ENCODE data around the gene PTPRD. TPM values are rescaled to one million over a fixed set of nuclear protein-coding genes. Genes with fewer than 3 reads are reported as not detected.

Gene PTPRD
- total and polyA plus RNA-seq, 2 donors (not counting 1 experiment from before 2014, with no cell fraction given), result 0.35 to 4.8 TPM

- Histone ChIP-seq H3K9me3 (ENCODE audit: control insufficient read depth, insufficient read depth, low read depth, low read length) (no peaks in the 10 kb centered on the region), H3K79me2 (ENCODE audit: control insufficient read depth, insufficient read depth, low read length) (no peaks in the 10 kb centered on the region), H3K36me3 (ENCODE audit: control insufficient read depth, insufficient read depth, low read length) (no peaks in the 10 kb centered on the region), H3K4me1 (ENCODE audit: control insufficient read depth, extremely low read depth, insufficient read depth, low read length) (no peaks in the 10 kb centered on the region), H3K4me2 (ENCODE audit: extremely low read depth, insufficient read depth, low read length) (no peak overlapping the region), H3K9ac (ENCODE audit: insufficient read depth, low read length) (no peak overlapping the region), H3K27me3 (ENCODE audit: control insufficient read depth, insufficient read depth, low read length) (no peaks in the 10 kb centered on the region), H2AFZ (ENCODE audit: low read length) (no peak overlapping the region), H4K20me1 (ENCODE audit: control insufficient read depth, extremely low read depth, insufficient read depth, low read length) (no peaks in the 10 kb centered on the region), H3K27ac (ENCODE audit: insufficient read depth, low read length) (no peak overlapping the region), H3K4me3 (replicated peaks in 1 of 4; ENCODE audit: control extremely low read depth in 1 of 4, insufficient read depth in 1 of 4, low read depth in 3 of 4, low read length in 4 of 4) (no peak overlapping the region)
- peak; percentile 6 to 26 for DNase-seq (ENCODE audit: low read depth in 2 of 2)
- TF ChIP-seq EZH2 (IDR thresholded peaks at IDR 0.05; ENCODE audit: low read length, missing control alignments) (no peak), CTCF (conservative IDR thresholded peaks at IDR 0.05 in 1 of 2, IDR thresholded peaks at IDR 0.05 in 1 of 2; ENCODE audit: low read depth in 1 of 2, low read length in 2 of 2) (no peak)
Observed at GRCh38 chr9:8679371-8679822, 1933.4 kb downstream of the PTPRD start.

- Histone ChIP-seq H3K9ac (ENCODE audit: insufficient read depth, low read length) (no peak overlapping the region), H3K27ac (ENCODE audit: insufficient read depth, low read length) (no peak overlapping the region), H3K9me3 (ENCODE audit: control insufficient read depth, insufficient read depth, low read depth, low read length) (no peaks in the 10 kb centered on the region), H3K4me3 (replicated peaks in 1 of 4; ENCODE audit: control extremely low read depth in 1 of 4, insufficient read depth in 1 of 4, low read depth in 3 of 4, low read length in 4 of 4) (no peak overlapping the region), H4K20me1 (ENCODE audit: control insufficient read depth, extremely low read depth, insufficient read depth, low read length) (no peaks in the 10 kb centered on the region), H3K4me2 (ENCODE audit: extremely low read depth, insufficient read depth, low read length) (no peak overlapping the region), H3K36me3 (ENCODE audit: control insufficient read depth, insufficient read depth, low read length) (no peaks in the 10 kb centered on the region), H3K4me1 (ENCODE audit: control insufficient read depth, extremely low read depth, insufficient read depth, low read length) (no peaks in the 10 kb centered on the region), H3K27me3 (ENCODE audit: control insufficient read depth, insufficient read depth, low read length) (no peaks in the 10 kb centered on the region), H3K79me2 (ENCODE audit: control insufficient read depth, insufficient read depth, low read length) (no peaks in the 10 kb centered on the region), H2AFZ (ENCODE audit: low read length) (peak overlapping the region; percentile 9)
- TF ChIP-seq EZH2 (IDR thresholded peaks at IDR 0.05; ENCODE audit: low read length, missing control alignments) (no peak), CTCF (conservative IDR thresholded peaks at IDR 0.05 in 1 of 2, IDR thresholded peaks at IDR 0.05 in 1 of 2; ENCODE audit: low read depth in 1 of 2, low read length in 2 of 2) (no peak)
- no peak for DNase-seq (ENCODE audit: low read depth in 2 of 2)
Observed at GRCh38 chr9:8677741-8678140, 1935.1 kb downstream of the PTPRD start.

GRCh38 chr9:8674536-8674935 is 1938.3 kb downstream of the PTPRD start:
- TF ChIP-seq EZH2 (IDR thresholded peaks at IDR 0.05; ENCODE audit: low read length, missing control alignments) (no peak), CTCF (conservative IDR thresholded peaks at IDR 0.05 in 1 of 2, IDR thresholded peaks at IDR 0.05 in 1 of 2; ENCODE audit: low read depth in 1 of 2, low read length in 2 of 2) (no peak)
- H3K4me2 ChIP-seq (ENCODE audit: extremely low read depth, insufficient read depth, low read length), result no peak overlapping the region
- H3K4me1 ChIP-seq (ENCODE audit: control insufficient read depth, extremely low read depth, insufficient read depth, low read length), result no peaks in the 10 kb centered on the region
- H4K20me1 ChIP-seq (ENCODE audit: control insufficient read depth, extremely low read depth, insufficient read depth, low read length), result no peaks in the 10 kb centered on the region
- H2AFZ ChIP-seq (ENCODE audit: low read length), result no peak overlapping the region
- DNase-seq (ENCODE audit: low read depth in 2 of 2), result no peak
- H3K27me3 ChIP-seq (ENCODE audit: control insufficient read depth, insufficient read depth, low read length), result no peaks in the 10 kb centered on the region
- H3K9ac ChIP-seq (ENCODE audit: insufficient read depth, low read length), result no peak overlapping the region
- H3K4me3 ChIP-seq (replicated peaks in 1 of 4; ENCODE audit: control extremely low read depth in 1 of 4, insufficient read depth in 1 of 4, low read depth in 3 of 4, low read length in 4 of 4), result no peak overlapping the region
- no peaks in the 10 kb centered on the region for H3K36me3 ChIP-seq (ENCODE audit: control insufficient read depth, insufficient read depth, low read length)
- H3K9me3 ChIP-seq (ENCODE audit: control insufficient read depth, insufficient read depth, low read depth, low read length), result no peaks in the 10 kb centered on the region
- H3K79me2 ChIP-seq (ENCODE audit: control insufficient read depth, insufficient read depth, low read length), result no peaks in the 10 kb centered on the region
- no peak overlapping the region for H3K27ac ChIP-seq (ENCODE audit: insufficient read depth, low read length)

Measured in fibroblast of lung (primary cell).